ENCODE results near the gene HIGD2A.

HIGD2A gene

DNA sequence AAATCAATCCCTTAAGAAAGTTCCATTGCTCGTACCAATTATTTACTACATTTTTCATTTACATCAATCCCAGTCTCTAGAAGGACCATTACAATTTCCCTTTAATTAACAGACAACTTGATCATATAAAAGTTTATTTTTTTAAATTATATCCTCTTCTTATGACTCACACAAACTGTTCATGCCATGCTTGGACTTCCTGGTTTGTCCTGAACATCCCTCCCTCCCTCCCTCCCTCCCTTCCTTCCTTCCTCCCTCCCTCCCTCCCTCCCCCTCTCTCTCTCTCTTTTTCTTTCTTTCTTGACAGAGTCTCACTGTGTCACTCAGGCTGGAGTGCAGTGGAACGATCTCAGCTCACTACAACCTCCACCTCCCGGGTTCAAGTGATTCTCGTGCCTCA lies 39.4 kb downstream of the HIGD2A start:
- TF ChIP-seq GATA3 (IDR thresholded peaks at IDR 0.05; ENCODE audit: low read depth, low read length) = no peak
- no peak for TF ChIP-seq GATA2 (IDR thresholded peaks at IDR 0.05; ENCODE audit: low read depth, low read length)

DNA sequence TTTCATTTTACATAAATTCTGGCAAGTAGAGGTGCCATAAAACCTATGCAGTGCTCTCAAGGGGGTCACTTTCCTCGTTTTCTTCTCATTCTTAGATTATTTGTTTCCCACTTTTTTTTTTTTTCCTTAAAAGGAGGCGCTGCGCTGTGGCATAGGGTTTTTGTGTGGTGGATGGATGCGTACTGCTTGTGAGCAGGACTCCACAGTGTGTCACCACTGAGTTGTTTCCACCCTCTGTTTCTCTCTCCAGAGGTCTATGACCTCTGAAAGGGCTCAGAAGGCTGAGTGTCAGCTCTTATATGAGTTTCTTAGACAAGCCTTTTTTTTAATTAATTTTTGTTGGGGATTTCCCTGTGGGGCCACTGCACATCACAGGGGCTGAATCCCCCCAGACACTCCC lies 41.4 kb downstream of the HIGD2A start:
- TF ChIP-seq GATA2 (IDR thresholded peaks at IDR 0.05; ENCODE audit: low read depth, low read length) = no peak
- no peak for TF ChIP-seq GATA3 (IDR thresholded peaks at IDR 0.05; ENCODE audit: low read depth, low read length)

- no peak for TF ChIP-seq GATA3 (IDR thresholded peaks at IDR 0.05; ENCODE audit: low read depth, low read length)
- TF ChIP-seq GATA2 (IDR thresholded peaks at IDR 0.05; ENCODE audit: low read depth, low read length) = no peak
Observed at GRCh38 chr5:176432707-176433106, 44.2 kb downstream of the HIGD2A start.

GRCh38 chr5:176436656-176437055 lies 48.1 kb downstream of the HIGD2A start:
- TF ChIP-seq GATA3 (IDR thresholded peaks at IDR 0.05; ENCODE audit: low read depth, low read length) = no peak
- TF ChIP-seq GATA2 (IDR thresholded peaks at IDR 0.05; ENCODE audit: low read depth, low read length) = no peak

DNA sequence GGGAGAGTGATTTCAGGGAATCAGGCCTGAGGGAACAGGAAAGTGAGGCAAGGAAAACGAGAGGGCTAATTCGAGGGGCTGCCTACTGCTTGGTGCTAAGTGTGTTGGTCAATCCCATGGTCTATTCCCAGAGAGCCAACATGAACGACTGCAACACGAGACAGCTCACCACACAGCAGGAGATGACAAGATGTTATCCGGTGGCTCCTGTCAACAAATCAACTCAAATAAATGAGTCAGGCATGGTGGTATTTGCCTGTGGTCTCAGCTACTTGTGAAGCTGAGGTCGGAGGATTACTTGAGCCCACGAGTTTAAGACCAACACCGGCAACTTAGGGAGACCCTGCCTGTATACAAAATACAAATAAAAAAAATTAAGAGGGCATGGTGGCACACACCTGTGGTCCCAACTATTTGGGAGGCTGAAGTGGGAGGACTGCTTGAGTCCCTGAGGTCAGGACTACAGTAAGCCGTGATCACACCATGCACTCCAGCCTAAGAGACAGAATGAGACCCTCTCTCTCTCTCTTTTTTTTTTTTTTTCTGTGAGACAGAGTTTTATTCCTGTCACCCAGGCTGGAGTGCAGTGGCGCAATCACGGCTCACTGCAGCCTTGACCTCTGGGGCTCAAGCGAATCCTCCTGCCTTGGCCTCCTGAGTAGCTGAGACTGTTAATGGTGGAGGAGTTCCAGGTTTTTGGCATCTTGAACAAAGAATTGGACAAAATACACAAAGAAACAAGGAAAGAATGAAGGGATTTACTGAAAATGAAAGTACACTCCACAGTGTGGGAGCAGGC lies 50.6 kb downstream of the HIGD2A start:
- TF ChIP-seq GATA3 (IDR thresholded peaks at IDR 0.05; ENCODE audit: low read depth, low read length) (no peak), GATA2 (IDR thresholded peaks at IDR 0.05; ENCODE audit: low read depth, low read length) (no peak)
